A673 (cell line): ENCODE measurements around the gene TRMT112.

Experiments
- EZH2 ChIP-seq: fragments of 200-600 bp; sonication (generic); IDR thresholded peaks from 2 replicates; pipeline ENCODE4 v1.6.1; 2017; ENCODE audit warnings: borderline replicate concordance, low read depth, mild to moderate bottlenecking, mixed read lengths, antibody characterized with exemption, low read length; ENCODE audit not compliant: poor library complexity, severe bottlenecking
- TF ChIP-seq, protein P1 (sequence below): fragments of 300-800, 200-600 bp; sonication (generic); conservative IDR thresholded peaks from 2 replicates; pipeline ENCODE4 v1.5.1; 2017; ENCODE audit warnings: low read depth, mild to moderate bottlenecking, antibody characterized with exemption, low read length, moderate library complexity, mixed read lengths

- TF ChIP-seq, protein P1, sequence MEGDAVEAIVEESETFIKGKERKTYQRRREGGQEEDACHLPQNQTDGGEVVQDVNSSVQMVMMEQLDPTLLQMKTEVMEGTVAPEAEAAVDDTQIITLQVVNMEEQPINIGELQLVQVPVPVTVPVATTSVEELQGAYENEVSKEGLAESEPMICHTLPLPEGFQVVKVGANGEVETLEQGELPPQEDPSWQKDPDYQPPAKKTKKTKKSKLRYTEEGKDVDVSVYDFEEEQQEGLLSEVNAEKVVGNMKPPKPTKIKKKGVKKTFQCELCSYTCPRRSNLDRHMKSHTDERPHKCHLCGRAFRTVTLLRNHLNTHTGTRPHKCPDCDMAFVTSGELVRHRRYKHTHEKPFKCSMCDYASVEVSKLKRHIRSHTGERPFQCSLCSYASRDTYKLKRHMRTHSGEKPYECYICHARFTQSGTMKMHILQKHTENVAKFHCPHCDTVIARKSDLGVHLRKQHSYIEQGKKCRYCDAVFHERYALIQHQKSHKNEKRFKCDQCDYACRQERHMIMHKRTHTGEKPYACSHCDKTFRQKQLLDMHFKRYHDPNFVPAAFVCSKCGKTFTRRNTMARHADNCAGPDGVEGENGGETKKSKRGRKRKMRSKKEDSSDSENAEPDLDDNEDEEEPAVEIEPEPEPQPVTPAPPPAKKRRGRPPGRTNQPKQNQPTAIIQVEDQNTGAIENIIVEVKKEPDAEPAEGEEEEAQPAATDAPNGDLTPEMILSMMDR = no peak
- TF ChIP-seq EZH2 = no peak
Measured at GRCh38 chr11:64361659-64362058, 44.3 kb upstream of the TRMT112 start.
